T-cell (primary cell): ENCODE results near the gene ZNF227. TPM values are rescaled to one million over a fixed set of nuclear protein-coding genes. Genes with fewer than 3 reads are reported as not detected.
"Not testable (repeated sequence)": the region's sequence is repeated elsewhere in the genome, so short reads cannot be mapped to it uniquely, and the experiment has no call there.

Experiments
- ATAC-seq, 4 experiments: fragments of 200-7000 bp in 3 of 4; fragments of 150-1000 bp in 1 of 4; cut with Tn5 transposase; replicated peaks in 1 of 4; 1 replicate in 3 of 4; 2 replicates in 1 of 4; pipeline ENCODE4 v1.10.0; 2021; ENCODE audit warnings: moderate library complexity in 3 of 4, mild to moderate bottlenecking in 2 of 4, moderate number of reproducible peaks in 1 of 4
- CTCF ChIA-PET, 2 donors: fragments of 300-600 bp; sonication (Branson Sonifier 250); formaldehyde crosslinking; loops; one replicate each; lab custom pipeline; 2022; ENCODE audit warnings: antibody characterized with exemption in 2 of 2; lab: Charles Lee
- POLR2A ChIA-PET, 2 donors: fragments of 300-600 bp; sonication (Branson Sonifier 250); formaldehyde crosslinking; loops; one replicate each; lab custom pipeline; 2022; ENCODE audit warnings: antibody characterized with exemption in 2 of 2; lab: Charles Lee
- DNase-seq, 35 experiments: peaks; one replicate each; pipeline versions ENCODE4 v3.0.0 to v3.0.0-alpha.2; 2013 to 2023
- H3K27ac ChIP-seq: one replicate; pipeline ENCODE4 v1.5.1; 2013; ENCODE audit warnings: low read length
- H3K27me3 ChIP-seq, 2 experiments: replicated peaks in 1 of 2; 1 replicate in 1 of 2; 2 replicates in 1 of 2; pipeline versions ENCODE4 v1.6.1 to v1.7.0; 2013; ENCODE audit warnings: low read length in 1 of 2, mixed read lengths in 1 of 2; ENCODE audit not compliant: control insufficient read depth in 2 of 2, insufficient read depth in 2 of 2; ENCODE audit errors: extremely low read depth in 1 of 2
- H3K36me3 ChIP-seq, 2 donors: 1 replicate in 1 of 2; 2 replicates in 1 of 2; pipeline versions ENCODE4 v1.6.1 to v1.7.0; 2013; ENCODE audit warnings: low read length in 1 of 2; ENCODE audit not compliant: control insufficient read depth in 2 of 2, insufficient read depth in 1 of 2; ENCODE audit errors: extremely low read depth in 1 of 2
- H3K4me1 ChIP-seq, 2 experiments: 1 replicate in 1 of 2; 2 replicates in 1 of 2; pipeline versions ENCODE4 v1.6.1 to v1.7.0; 2013; ENCODE audit warnings: low read length in 2 of 2, mixed read lengths in 1 of 2; ENCODE audit not compliant: insufficient read depth in 2 of 2, control insufficient read depth in 1 of 2; ENCODE audit errors: extremely low read depth in 1 of 2
- H3K4me3 ChIP-seq, 2 donors: 1 replicate in 1 of 2; 2 replicates in 1 of 2; pipeline versions ENCODE4 v1.5.1 to v1.7.0; 2013; ENCODE audit warnings: mild to moderate bottlenecking in 2 of 2, low read length in 1 of 2, moderate library complexity in 1 of 2; ENCODE audit not compliant: control insufficient read depth in 1 of 2; ENCODE audit errors: extremely low read depth in 1 of 2
- H3K9me3 ChIP-seq: 2 replicates; pipeline ENCODE4 v1.7.0; 2013
- H3K27ac Mint-ChIP-seq, 2 donors: one replicate each; pipeline ENCODE4 v1.8.0; 2020 to 2021; ENCODE audit warnings: mild to moderate bottlenecking in 2 of 2, mixed read lengths in 2 of 2
- H3K27me3 Mint-ChIP-seq, 2 donors: one replicate each; pipeline ENCODE4 v1.8.0; 2021 to 2022; ENCODE audit warnings: mixed read lengths in 2 of 2
- H3K36me3 Mint-ChIP-seq: one replicate; pipeline ENCODE4 v1.8.0; 2021; ENCODE audit warnings: mixed read lengths
- H3K4me1 Mint-ChIP-seq, 3 donors: one replicate each; pipeline ENCODE4 v1.8.0; 2020 to 2022; ENCODE audit warnings: mixed read lengths in 3 of 3, mild to moderate bottlenecking in 1 of 3
- H3K4me3 Mint-ChIP-seq, 3 donors: one replicate each; pipeline ENCODE4 v1.8.0; 2020 to 2022; ENCODE audit warnings: mild to moderate bottlenecking in 3 of 3, mixed read lengths in 3 of 3, moderate library complexity in 3 of 3
- H3K9me3 Mint-ChIP-seq, 3 donors: one replicate each; pipeline ENCODE4 v1.8.0; 2020 to 2022; ENCODE audit warnings: mixed read lengths in 3 of 3
- WGBS: methylation state at CpG from one replicate; pipeline ENCODE4 v1.1.5; 2013; ENCODE audit warnings: missing lambda C conversion rate; ENCODE audit not compliant: insufficient coverage; 5-methylcytosine and 5-hydroxymethylcytosine counted together
- total RNA-seq, 35 experiments: library from RNA in 6 of 35; stranded (reverse) in 6 of 35; fragments of 120-200 nt in 1 of 35; gene quantifications; one replicate each; pipeline versions ENCODE4 v1.2.1 to v1.2.4 and lab custom pipeline; 2013 to 2026

Gene ZNF227
- total RNA-seq (10 to 100 TPM; 17.6 to 45.5 (median 43.9) TPM), total RNA-seq (lab: John Stamatoyannopoulos, UW) (17.1 to 74.3 (median 27.8) reads per million in 29 experiments)
- total RNA-seq (2013): 35.1 TPM

- peaks cover 32% of the 10 kb centered on the region for H3K36me3 Mint-ChIP-seq
- peak within 1 kb of the TSS; percentile 94 to 96 (median 95) for H3K4me3 Mint-ChIP-seq
- WGBS: 0% methylated on average over 16 of the region's 37 CpGs
- peak within 1 kb of the TSS; percentile 94 to 95 for H3K27ac Mint-ChIP-seq
- POLR2A ChIA-PET: interaction anchor here (0.5 to 1.0 kb wide), 7 partner anchors 44 to 790 kb away, joined by 3 to 15 read pairs (median 5); partner anchors contain the start of gene ZNF45 (in 1 of the 2)
- ATAC-seq (peak; percentile 97 to 99 (median 98)), DNase-seq (peak; percentile 57 to 87 (median 74))
- Histone ChIP-seq H3K9me3 (no peaks in the 10 kb centered on the region), H3K27ac (peak within 1 kb of the TSS; percentile 75), H3K27me3 (no peaks in the 10 kb centered on the region), H3K4me1 (peaks cover 9 to 12% of the 10 kb centered on the region in 2 experiments), H3K4me3 (peak within 1 kb of the TSS; percentile 88 to 92), H3K36me3 (peaks cover 0 to 13% of the 10 kb centered on the region in 2 donors)
- CTCF ChIA-PET: interaction anchor here in 1 of 2 donors (0.7 to 1.0 kb wide), 3 partner anchors 48 to 288 kb away, joined by 3 to 7 read pairs (median 4); partner anchors contain the start of genes ZNF180 and ZNF226
- H3K4me1 Mint-ChIP-seq: peaks cover 30 to 41% (median 37%) of the 10 kb centered on the region in 3 donors
- H3K9me3 Mint-ChIP-seq: peaks cover 0 to 4% (median 3%) of the 10 kb centered on the region in 3 donors
- H3K27me3 Mint-ChIP-seq: no peaks in the 10 kb centered on the region
These were observed at the start of gene ZNF227 for GRCh38 chr19:44212250-44212865. ZNF227 (plus strand) TSS chr19:44212532; CDS start chr19:44217793, 5,261 bp downstream.

- H3K4me3 Mint-ChIP-seq: peak overlapping the region in 1 of 3 donors; percentile 94
- peaks cover 37 to 42% (median 38%) of the 10 kb centered on the region in 3 donors for H3K4me1 Mint-ChIP-seq
- ChIA-PET POLR2A (no interaction called here), CTCF (no interaction called here)
- ATAC-seq (no peak), DNase-seq (no peak)
- H3K36me3 Mint-ChIP-seq: peaks cover 27% of the 10 kb centered on the region
- no peaks in the 10 kb centered on the region for H3K27me3 Mint-ChIP-seq
- 100% methylated on average over 2 of the region's 2 CpGs for WGBS
- Histone ChIP-seq H3K27me3 (no peaks in the 10 kb centered on the region), H3K9me3 (peaks cover 10% of the 10 kb centered on the region), H3K27ac (no peak overlapping the region), H3K4me1 (peaks cover 7 to 16% of the 10 kb centered on the region in 2 experiments), H3K36me3 (peaks cover 3 to 17% of the 10 kb centered on the region in 2 donors), H3K4me3 (no peak overlapping the region)
- H3K9me3 Mint-ChIP-seq: peaks cover 21 to 48% (median 37%) of the 10 kb centered on the region in 3 donors
- no peak overlapping the region for H3K27ac Mint-ChIP-seq
These were observed 48.5 kb upstream of the ZNF227 start for GRCh38 chr19:44163789-44164188.

DNA sequence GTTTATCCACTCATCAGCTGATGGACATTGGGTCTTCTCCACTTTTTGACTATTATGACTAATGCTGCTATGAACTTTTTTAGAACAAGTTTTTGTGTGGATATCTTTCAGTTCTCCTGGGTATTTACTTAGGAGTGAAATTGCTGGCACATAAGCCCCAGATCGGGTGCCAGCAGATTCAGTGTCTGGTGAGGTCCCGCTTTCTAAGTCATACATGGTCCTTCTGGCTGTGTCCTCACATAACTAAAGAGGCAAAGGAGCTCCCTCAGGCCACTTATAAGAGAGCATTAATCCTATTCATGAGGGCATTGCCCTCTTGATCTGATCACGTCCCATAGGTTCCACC is 48.0 kb upstream of the ZNF227 start:
- no peaks in the 10 kb centered on the region for H3K27me3 Mint-ChIP-seq
- POLR2A ChIA-PET: interaction anchor here in 1 of 2 donors (0.7 kb wide), 1 partner anchor 49 kb away, joined by 5 read pairs; no protein-coding TSS in a partner anchor
- peak overlapping the region; percentile 68 to 96 for H3K4me3 ChIP-seq

DNA sequence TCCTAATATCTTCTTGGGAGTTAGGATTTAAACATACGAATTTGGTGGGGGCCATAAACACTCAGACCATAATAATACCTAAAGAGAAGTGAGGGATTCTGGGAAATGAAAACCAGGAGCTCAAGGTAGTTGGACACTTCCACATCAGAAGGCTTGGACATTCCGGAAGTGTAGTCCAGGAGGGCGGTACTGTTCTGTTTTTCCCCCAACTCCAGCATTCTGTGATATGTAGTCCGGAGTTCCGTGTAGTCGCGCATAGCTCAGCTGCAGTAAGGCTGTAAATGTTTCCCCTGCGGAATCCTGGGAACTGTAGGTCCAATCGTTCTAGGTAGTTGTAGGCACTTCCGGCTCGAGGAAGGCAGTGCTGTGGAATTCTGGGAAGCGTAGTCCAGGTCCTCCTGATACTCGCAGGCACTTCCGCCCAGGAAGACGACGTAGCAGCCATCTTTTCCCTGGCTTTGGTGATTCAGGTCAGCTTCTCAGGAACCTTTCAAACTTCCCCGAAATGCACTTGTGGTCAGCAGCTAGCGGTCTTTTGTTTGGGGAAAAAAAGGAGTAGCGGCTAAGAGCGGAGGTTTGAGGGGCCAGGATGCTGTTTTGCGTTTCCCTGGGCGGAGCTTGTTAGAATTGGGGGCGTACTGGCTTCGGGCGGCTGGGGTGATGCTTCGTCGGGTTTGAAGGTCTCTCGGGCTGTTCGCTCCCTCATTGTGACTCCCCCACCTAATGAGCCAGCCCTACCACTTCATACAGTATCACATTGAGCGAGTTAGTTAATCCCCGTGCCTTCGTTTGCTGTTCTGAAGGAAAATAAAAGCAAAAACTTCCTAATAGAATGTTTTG is 47.4 kb upstream of the ZNF227 start, which contains the start of gene ZNF226:
Gene ZNF226, plus strand, starts transcription at position 428 of the 840 bp plus-strand sequence. CDS start 4,981 bp downstream, outside the sequence.
- ChIA-PET CTCF (interaction anchor here (0.6 to 1.1 kb wide), 3 partner anchors 47 to 632 kb away, joined by 3 to 5 read pairs (median 3); partner anchors contain the start of genes ZNF227 (in 1 of the 2) and ZNF45 (in 1 of the 2)), POLR2A (interaction anchor here in 1 of 2 donors (0.7 kb wide), 1 partner anchor 48 kb away, joined by 5 read pairs; no protein-coding TSS in a partner anchor)
- WGBS: 0% methylated on average over 12 of the region's 32 CpGs
- Histone ChIP-seq H3K27ac (peak within 1 kb of the TSS; percentile 78), H3K36me3 (peaks cover 3 to 27% of the 10 kb centered on the region in 2 donors), H3K4me1 (peaks cover 7 to 16% of the 10 kb centered on the region in 2 experiments), H3K9me3 (peaks cover 10% of the 10 kb centered on the region), H3K27me3 (no peaks in the 10 kb centered on the region), H3K4me3 (peak within 1 kb of the TSS; percentile 68 to 96)
- Mint-ChIP-seq H3K27me3 (no peaks in the 10 kb centered on the region), H3K4me1 (peaks cover 38 to 42% (median 38%) of the 10 kb centered on the region in 3 donors), H3K36me3 (peaks cover 37% of the 10 kb centered on the region), H3K4me3 (peak within 1 kb of the TSS; percentile 94 to 98 (median 97)), H3K27ac (peak within 1 kb of the TSS; percentile 88 to 99), H3K9me3 (peaks cover 21 to 51% (median 35%) of the 10 kb centered on the region in 3 donors)
- DNase-seq: peak; percentile 58 to 91 (median 72)
- ATAC-seq: peak; percentile 97 to 98 (median 98)

More for the DNA sequence above, 48.0 kb upstream of the ZNF227 start:
- no peak for DNase-seq
- peak in 1 of 4 experiments; percentile 1 for ATAC-seq
- H3K27ac Mint-ChIP-seq: peak overlapping the region; percentile 88 to 99
- CTCF ChIA-PET: interaction anchor here (0.6 to 0.8 kb wide), 2 partner anchors 48 to 632 kb away, joined by 3 to 5 read pairs; partner anchors contain the start of gene ZNF227 (in 1 of the 2)
- Histone ChIP-seq H3K4me1 (peaks cover 7 to 16% of the 10 kb centered on the region in 2 experiments), H3K36me3 (peaks cover 3 to 22% of the 10 kb centered on the region in 2 donors), H3K27ac (peak overlapping the region; percentile 78), H3K9me3 (peaks cover 10% of the 10 kb centered on the region), H3K27me3 (no peaks in the 10 kb centered on the region)
- H3K36me3 Mint-ChIP-seq: peaks cover 31% of the 10 kb centered on the region
- 100% methylated on average over 1 of the region's 3 CpGs for WGBS
- H3K4me1 Mint-ChIP-seq: peaks cover 37 to 42% (median 38%) of the 10 kb centered on the region in 3 donors
- H3K4me3 Mint-ChIP-seq: peak overlapping the region; percentile 94 to 98 (median 97)
- peaks cover 21 to 49% (median 37%) of the 10 kb centered on the region in 3 donors for H3K9me3 Mint-ChIP-seq

DNA sequence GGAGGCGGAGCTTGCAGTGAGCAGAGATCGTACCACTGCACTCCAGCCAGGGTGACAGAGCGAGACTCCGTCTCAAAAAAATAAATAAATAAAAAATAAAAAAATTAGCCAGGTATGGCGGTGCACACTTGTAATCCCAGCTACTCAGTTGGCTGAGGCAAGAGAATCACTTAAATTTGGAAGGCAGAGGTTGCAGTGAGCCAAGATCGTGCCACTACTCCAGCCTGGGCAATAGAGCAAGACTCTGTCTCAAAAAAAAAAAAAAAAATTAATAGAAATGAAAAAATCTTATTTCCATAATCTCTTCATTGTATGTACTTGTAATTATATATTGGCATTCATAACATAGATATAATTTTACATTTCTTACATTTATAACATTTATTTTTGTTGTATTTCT is 41.7 kb upstream of the ZNF227 start:
- CTCF ChIA-PET, H3K4me3 Mint-ChIP-seq, H3K27me3 ChIP-seq, ATAC-seq, DNase-seq, H3K27ac Mint-ChIP-seq, H3K4me3 ChIP-seq, H3K27me3 Mint-ChIP-seq, H3K27ac ChIP-seq, H3K4me1 ChIP-seq: not testable (repeated sequence)
- Mint-ChIP-seq H3K4me1 (peaks cover 22 to 24% (median 24%) of the 10 kb centered on the region in 3 donors), H3K9me3 (peaks cover 13 to 60% (median 48%) of the 10 kb centered on the region in 3 donors), H3K36me3 (peaks cover 85% of the 10 kb centered on the region)
- H3K9me3 ChIP-seq: peaks cover 21% of the 10 kb centered on the region
- no CpG with 5 or more reads among the region's 6 CpGs for WGBS
- peaks cover 19 to 77% of the 10 kb centered on the region in 2 donors for H3K36me3 ChIP-seq
- POLR2A ChIA-PET: interaction anchor here in 1 of 2 donors (0.6 kb wide), 1 partner anchor 1953 kb away, joined by 3 read pairs; the partner anchor contains the start of gene DEDD2
